ENCODE data around the gene NPAS2.
A peak's percentile ranks its signal among the peaks of the same experiment; 100 is the strongest.

Gene NPAS2

DNA sequence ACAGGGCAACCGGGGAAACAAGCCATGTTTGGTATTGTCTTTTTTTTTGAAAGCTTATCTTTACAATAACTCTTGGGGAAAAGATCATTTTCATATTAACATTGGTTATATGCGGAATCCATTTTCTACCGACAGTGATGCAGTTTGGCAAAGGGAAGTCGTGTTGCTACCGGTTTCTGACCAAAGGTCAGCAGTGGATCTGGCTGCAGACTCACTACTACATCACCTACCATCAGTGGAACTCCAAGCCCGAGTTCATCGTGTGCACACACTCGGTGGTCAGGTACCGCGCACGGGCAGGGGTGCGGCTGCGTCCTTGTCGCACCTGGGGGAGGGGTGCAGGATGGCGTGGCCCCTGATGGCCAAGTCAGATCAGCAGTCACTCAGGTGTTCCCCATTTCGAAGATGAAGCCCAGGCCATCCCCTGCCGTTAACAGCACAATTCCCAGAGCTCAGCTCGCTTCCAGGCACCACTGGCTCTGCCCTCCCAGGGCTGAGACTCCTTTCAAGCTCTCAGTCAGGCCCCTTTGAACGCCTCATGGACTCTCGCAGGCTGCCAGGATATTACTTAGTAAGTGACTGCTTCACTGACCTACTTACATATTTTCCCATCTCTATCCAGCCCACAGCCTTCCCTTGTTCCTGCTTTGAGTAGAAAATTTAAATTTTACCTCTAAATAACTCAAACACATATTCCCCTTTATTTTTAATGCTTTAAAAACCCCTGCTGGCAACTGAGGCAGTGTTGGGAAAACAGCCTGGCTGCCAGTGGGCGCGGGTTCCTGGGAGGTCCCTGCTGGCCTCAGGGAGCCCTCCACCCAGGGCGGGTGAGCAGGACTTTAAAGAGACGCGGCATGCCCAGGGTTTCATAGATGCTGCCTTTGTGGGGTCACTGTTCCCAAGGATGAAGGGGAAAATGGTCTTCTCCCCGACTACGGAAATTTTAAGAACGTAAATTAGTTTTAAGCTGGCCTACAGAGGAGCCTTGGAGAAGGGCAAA, 148.5 kb downstream of the NPAS2 start:
- no peak for DNase-seq (ENCODE audit: low read depth)

DNA sequence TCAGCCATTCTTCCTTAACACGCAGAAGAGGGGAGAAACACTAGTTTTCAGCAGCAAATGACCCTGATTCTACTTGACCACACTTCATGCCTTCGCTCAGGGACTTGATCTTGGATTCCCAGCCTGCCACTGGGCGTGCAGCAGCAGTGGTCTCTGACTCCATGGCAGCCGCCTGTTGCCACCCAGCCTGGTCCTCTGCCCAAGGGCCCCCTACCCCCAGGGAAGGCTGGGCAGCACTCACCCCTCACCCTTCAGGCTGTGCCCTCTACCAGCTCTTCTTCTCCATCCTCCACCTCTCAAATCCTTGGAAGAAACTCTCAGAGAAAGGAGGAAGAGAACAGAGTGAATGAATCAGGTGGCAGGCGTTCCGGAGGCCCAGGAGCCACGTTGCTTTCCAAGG, 150.1 kb downstream of the NPAS2 start:
- DNase-seq (ENCODE audit: low read depth): no peak

DNA sequence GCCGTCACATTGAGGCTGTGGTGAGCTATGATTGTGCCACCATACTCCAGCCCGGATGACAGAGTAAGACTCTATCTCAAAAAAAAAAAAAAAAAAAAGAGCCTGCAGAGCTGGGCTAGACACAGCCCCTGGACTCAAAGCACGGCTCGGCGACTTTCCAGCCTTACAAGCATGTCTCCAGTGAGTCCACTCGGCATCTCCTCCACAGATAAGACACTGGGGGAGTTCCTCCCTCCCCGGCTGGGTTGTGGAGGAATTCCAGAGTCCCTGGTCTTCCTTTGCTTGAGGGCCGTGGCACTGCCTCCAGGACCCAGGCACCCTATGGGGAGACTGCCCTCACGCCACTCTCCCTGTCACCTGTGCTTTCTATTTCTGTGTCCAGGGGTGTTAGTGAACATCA, 151.3 kb downstream of the NPAS2 start:
- no peak for DNase-seq (ENCODE audit: low read depth)

DNA sequence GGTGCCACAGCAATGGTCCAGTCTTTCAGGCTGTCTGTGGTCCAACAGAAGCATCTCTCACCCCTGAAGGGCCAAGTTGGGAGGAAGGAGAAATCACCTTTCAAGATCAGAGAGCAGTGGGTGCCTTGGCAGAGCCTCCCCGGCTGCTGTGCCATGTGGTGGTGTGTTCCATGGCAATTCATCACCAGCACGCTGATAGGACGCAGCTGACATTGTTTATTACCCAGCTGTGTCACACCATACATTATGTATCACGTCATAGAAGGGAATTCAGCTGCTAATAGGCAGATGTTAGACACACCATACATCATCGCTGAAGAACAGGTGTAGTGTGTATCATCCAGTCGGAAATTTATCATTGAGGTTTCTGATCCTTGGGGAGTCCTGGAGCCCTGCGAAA, 152.5 kb downstream of the NPAS2 start:
- DNase-seq (ENCODE audit: low read depth): no peak

DNA sequence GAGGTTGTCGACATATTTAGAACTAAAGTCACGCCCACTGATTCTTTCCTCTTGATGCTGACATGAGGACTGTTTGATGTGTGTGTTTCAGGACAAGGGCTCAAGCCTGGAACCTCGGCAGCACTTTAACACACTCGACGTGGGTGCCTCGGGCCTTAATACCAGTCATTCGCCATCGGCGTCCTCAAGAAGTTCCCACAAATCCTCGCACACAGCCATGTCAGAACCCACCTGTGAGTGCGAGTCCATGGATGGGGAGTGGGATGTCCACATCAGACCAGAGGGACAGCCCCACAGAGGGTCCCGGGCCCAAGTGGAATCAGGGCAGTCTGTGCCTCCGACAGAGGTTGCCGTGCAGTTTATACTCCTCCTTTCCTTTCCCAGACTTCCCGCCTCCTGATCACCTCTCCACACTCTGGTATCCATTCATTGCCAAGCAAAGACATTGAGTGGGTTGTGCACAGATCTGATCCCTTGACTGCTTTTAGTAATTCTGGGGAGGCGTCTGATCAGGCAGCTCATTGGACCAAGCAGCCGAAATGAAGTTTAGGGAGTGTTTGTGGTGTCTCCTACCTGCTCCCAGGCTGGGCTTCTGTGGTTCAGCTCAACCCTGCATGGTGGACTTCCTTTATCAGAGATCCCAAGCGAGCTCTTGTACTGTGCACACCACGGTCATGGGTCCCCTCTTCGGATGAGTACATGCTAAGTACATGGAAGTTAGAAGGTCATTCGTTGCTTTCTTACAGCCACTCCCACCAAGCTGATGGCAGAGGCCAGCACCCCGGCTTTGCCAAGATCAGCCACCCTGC, 155.0 kb downstream of the NPAS2 start:
- DNase-seq (ENCODE audit: low read depth): no peak

DNA sequence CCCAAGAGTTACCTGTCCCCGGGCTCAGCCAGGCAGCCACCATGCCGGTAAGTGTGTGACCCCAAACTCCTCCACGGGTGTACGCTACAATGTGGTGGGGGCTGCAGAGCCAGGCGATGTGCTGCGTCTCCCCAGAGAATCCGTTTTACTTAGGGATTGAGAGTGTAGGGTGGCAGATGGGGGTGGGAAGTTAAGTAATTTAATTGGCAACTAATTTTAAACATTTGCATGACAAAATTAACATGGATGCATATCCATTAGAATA, 155.5 kb downstream of the NPAS2 start:
- DNase-seq (ENCODE audit: low read depth): no peak

DNA sequence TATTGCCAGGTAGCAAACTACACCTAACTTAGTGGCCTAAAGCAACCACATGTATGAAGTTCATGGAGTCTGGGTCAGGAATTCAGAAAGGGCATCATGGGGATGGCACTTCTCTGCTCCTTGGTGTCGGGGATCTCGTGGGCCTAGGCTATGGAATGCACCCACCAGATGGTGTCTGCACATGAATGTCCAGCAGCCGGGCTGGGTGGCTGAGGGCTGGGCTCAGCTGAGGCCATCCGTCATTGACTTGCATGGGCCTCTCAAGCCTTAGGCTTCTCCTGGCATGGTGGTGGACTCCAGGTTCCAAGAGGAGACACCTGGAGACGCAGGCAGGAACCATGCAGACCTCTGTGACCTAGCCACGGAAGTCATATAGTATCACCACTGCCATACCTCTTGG, 156.1 kb downstream of the NPAS2 start:
- no peak for DNase-seq (ENCODE audit: low read depth)

DNA sequence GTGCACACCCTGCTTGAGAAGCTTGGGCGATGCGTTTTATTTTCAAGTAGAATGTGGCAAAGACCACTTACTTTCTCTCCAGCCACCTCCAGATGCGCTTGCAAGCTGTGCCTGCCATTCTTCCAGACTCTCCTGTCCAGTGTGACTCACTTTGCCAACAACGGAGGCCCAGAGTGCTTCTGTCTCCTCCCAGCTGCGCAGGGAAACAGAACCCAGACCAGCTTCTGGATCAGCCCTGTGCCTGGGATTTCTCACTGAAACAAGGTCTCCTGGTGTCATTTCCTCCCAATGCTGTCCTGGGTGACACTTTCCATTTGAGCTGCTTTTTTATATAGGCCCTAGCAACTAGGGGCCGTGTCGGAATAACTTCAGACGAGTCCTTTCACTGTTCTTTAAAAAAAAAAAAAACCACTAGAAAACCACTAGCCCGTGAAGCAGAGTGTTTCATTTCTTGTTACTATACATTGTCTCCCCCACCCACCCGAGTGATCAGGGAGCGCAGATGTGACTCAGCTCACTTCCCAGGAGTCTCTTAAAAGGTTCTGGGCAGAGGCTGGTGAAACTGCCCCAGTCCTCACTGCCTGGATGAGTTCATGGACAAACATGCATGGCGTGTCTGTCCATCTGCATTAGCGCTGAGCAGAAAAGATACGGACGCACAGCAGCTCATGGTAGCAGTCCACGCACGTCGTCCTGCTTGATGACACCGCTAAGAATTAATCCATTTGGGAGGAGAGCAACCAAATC, 156.9 kb downstream of the NPAS2 start:
- no peak for DNase-seq (ENCODE audit: low read depth)

DNA sequence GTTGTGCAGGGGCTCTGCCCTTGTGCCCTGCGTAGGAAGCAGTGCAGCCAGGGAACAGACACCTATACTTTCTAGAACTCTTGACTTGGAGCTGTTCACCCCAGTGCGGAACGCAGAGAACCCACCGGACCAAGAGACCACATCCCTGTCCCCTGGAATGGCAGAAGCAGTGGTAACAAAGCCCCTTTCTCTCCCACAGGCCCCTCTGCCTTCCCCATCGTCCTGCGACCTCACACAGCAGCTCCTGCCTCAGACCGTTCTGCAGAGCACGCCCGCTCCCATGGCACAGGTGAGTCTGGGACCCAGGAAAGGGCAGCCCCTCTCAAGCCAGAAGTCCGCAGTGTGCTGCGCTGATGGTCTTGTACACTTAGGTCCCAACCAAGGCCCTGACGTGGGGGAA, 157.6 kb downstream of the NPAS2 start:
- DNase-seq (ENCODE audit: low read depth): no peak

DNA sequence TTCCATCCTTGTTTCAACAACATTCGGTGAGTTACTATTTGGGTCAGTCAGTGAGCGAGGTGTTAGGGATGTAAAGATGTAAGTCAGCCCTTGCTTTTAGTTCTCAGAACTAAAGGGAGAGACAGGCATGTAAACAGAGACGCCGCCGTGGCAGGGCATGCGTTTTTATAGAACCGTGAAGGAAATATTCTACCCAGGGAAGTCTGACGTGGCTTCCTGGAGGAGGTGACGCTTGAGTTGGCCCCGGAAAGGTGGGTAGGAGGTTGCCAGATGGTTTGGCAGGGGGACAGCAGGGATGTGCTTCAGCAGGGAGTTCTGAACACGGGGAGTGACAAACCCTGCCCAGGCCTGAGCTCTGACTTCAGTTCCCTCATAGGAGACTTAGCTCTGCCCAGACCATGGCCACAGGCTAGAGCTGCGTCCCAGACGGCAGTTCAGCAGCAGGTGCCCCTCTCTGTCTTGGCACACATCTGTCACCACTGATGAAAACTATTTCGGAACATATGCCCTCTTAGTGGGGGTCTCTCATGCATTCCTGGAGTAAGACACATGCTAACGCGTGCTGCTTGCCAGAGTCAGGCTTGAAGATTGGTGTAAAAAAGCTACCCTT, 158.7 kb downstream of the NPAS2 start:
- no peak for DNase-seq (ENCODE audit: low read depth)

DNA sequence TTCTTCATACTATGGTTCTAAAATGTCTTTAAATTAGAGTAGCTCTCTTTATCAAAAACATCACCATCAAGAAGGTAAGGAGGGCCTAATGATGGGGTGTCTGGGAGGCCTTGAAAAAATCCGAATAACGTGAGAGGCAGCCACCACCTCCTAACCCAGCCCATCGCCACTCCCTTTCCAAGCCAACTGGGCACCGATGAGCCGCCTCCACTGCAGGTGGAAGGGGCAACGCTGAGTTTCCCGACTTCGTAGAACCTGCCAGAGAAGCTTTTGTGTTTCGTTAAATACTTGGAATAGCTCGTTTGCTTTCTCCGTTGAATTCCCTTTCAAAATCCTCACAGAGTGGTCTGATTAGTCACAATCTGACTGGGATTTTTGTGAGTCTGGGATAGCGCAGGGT, 160.1 kb downstream of the NPAS2 start:
- DNase-seq (ENCODE audit: low read depth): no peak

DNA sequence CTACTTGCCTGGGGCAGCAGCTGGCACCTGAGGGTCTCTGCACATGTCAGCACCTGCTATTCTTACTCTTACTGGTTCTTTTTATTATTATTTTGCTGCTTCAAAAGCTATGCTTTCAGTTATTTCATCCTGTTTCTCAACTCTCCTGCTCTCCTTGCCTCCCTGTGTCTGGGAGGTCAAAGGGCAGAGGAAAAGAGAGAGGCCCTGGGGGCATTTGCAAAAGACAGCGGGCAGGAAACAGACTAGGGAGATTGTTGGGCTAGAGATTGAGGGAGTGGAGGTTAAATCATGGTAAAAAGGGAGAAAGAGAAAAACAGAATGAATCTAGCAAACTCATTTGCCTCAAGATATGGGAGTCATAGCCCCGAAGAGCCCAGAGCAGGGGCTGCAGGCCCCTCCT, 161.1 kb downstream of the NPAS2 start:
- DNase-seq (ENCODE audit: low read depth): no peak

DNA sequence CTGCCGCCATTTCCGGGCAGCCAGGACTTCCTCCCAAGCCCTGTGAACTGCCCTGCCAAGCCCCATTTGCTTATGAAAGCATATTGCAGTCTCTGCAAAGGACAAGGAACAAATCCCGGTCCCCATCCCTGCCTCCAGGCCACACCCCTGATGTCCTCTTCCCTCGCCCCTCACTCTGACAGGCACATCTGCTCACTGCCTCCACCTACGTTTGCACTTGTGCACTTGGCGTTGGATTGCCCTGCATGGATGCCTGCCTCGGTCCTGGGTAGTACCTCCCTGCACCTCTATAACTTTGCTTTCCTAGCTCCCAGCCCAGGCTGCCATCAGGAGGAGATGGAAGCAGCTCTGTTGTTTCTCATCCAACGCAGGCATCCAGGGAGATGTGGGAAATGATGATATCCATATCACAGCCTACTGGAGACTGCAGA, 162.5 kb downstream of the NPAS2 start:
- no peak for DNase-seq (ENCODE audit: low read depth)

DNA sequence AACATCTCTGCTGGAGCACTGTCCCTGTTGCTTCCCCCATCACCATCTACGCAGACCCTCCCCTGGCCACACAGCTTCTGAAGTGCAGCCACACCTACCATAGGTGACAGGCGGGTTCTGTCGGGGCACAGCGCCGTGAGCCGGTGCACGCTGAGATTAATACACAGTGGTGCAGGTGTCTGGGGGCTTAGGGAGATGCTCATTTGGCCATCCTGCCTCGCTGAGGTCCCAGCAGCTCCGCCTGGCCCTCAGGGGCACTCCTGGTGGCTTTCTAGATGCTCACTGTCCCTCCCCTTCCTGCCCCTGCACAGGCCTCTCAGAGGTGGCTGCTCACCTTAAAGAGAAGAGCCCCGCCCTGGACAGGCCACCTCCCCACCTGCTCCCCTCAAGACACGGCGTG, 163.3 kb downstream of the NPAS2 start:
- no peak for DNase-seq (ENCODE audit: low read depth)

DNA sequence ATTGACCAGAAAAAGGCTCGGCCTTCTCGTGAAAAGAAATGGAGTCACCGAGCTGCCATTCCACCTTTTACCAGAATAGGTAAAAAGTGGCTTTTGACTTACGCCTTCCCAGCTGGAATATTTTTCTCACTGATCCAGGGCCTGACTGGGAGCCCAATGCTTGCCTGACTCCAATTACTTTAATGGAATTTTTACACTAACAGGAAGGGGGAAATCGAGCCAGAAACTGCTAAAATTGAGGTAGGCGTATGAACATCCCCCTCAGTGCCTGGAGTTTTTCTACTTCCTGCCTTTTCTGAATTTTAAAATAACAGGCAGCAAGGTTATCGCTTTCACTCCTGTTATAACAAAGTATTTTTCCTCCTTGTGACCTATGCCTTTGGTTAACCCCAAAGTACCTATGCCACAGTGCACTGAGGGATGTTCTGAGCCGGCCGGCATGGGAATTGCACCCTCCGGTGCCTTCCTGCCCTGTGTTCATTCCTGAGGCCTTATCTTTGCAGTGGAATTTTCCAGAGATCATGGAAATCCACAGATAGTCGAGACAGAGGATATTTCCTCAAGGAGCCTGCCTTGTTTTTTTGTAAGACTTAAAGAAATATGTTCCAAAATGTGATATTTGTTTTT, 163.9 kb downstream of the NPAS2 start:
- DNase-seq (ENCODE audit: low read depth): no peak

DNA sequence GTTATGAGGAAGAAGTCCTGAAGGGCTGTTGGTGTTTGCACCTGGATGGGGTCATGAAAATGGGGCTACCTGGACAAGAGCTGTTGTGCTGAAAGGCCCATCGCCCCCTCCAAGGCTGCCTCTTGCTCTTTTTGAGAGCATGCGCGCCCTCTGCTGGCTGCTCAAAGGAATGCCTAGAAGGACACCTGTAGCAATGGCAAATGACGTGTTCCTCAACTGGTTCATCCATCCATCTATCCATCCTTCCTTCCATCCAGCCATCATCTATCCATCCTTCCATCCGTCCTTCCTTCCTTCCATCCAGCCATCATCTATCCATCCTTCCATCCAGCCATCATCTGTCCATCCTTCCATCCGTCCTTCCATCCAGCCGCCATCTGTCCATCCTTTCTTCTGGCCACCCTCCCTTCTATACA, 165.0 kb downstream of the NPAS2 start:
- peak; percentile 76 for DNase-seq (ENCODE audit: low read depth)

DNA sequence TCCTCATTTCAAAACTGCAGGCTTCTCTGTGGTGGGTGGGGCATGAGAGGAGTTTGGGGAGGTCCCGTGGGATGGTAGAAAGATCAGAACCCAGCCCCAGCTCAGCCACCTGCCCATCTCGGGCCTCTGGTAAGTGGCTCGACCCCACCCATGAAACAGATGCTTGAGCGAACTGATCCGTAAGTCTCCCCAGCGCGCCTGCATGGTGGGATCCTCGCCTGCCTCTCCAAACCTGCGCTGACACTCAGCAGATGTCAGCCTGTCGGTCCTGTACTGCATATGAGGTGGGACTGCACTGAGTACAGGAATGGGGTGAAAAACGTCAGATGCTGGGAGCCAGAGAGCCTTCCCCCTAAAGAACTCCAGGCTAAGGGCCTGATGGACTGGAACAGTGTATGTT, 166.2 kb downstream of the NPAS2 start:
- DNase-seq (ENCODE audit: low read depth): no peak

DNA sequence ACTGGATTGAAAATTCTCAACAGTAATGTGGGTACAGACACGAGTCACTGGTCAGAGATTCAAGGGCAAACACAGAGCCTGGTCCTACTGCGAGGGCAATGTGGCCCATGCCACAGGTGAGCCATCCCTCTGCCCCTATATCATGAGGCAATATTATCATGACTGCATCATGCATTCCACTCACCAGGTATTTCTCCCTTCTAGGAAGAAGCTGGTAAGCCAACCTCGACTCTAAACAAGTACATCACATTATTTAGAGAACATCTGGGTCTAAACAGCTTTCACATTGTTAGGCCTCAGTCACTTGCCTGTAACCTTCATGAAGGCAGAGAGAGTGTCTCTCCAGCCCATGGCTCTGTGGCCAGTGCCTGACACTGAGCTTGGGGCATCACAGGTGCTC, 167.6 kb downstream of the NPAS2 start:
- no peak for DNase-seq (ENCODE audit: low read depth)

DNA sequence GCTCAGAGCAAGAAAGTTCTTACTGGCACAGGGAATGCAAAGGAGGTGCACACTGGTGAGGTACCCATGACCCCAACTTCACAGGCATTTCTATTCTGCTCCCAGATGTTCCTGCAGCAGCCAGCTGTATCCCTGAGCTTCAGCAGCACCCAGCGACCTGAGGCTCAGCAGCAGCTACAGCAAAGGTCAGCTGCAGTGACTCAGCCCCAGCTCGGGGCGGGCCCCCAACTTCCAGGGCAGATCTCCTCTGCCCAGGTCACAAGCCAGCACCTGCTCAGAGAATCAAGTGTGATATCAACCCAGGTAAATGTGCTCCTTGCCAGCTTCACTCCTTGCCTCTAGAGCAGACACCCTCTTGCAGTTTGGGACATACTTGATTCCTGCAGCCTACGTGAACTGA, 168.0 kb downstream of the NPAS2 start:
- DNase-seq (ENCODE audit: low read depth): no peak

DNA sequence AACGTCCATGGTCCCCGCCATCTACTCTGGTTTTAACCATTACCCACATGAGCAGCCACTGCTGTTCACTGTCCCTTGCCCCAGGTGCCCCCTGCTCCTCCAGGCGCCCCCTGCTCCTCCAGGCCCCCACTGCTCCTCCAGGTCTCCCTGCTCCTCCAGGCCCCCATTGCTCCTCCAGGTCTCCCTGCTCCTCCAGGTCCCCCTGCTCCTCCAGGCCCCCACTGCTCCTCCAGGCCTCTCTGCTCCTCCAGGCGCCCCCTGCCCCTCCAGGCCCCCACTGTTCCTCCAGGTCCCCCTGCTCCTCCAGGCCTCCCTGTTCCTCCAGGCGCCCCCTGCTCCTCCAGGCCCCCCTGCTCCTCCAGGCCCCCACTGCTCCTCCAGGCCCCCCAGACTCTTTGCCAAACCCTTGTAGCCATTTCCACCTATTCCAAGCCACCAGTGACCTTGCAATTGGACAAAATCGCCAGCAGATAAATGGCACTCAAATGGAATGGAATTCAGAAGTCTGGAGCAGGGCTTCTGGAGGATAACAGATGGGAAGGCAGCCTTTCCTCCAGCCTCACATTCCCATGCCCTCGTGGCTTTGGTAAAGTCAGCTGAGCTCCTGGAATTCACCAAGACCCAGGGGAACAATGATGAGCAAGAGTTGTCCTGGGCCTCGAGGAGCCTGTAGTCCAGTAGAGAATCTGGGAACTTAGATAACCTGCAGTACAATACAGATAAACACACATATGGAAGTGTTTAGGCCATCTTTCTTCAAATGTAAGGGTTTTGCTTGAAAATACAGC, 168.9 kb downstream of the NPAS2 start:
- DNase-seq (ENCODE audit: low read depth): no peak

DNA sequence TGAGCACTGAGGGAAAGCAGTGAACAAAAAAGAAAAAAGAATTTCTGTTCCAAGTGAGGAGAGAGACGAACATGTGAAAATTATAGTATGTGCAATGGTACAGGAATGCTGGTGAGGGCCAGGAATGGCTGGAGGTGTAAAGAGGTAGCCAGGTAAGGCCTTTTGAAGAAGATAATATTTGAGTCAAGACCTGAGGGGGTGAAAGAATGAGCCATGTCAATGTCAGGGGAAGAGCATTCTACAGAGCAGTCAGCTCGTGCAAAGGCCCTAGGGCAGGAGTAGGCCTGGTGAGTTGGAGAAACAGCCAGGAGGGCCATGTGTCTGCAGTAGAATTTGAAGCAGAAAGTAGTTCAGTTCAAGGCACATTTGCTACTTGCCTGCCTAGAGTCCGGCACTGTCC, 169.7 kb downstream of the NPAS2 start:
- DNase-seq (ENCODE audit: low read depth): no peak
